HG03280 (cell line): ENCODE measurements around the gene ATP6V0E1.
"Not testable (repeated sequence)": the region's sequence is repeated elsewhere in the genome, so short reads cannot be mapped to it uniquely, and the experiment has no call there.

Source experiments
- ATAC-seq: cut with Tn5 transposase; IDR thresholded peaks from one replicate; pipeline ENCODE4 v1.9.1; 2021; ENCODE audit warnings: mild to moderate bottlenecking, moderate library complexity; ENCODE audit not compliant: unreplicated experiment

The ATP6V0E1 gene

DNA sequence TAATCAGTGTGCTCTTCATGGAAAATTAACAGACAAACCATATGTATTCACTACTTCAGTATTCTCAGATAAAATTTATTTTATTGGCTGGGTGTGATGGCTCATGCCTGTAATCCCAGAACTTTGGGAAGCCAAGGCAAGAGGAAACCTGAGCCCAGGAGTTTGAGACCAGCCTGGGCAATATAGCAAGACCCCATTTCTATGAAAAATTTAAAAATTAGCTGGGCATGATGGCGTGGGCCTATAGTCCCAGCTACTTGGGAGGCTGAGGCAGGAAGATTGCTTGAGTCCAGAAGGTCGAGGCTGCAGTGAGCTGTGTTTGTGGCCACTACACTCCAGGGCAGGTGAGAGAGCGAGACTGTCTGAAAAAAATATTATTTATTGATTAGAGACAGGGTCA, 49.2 kb downstream of the ATP6V0E1 start:
- ATAC-seq = no peak

DNA sequence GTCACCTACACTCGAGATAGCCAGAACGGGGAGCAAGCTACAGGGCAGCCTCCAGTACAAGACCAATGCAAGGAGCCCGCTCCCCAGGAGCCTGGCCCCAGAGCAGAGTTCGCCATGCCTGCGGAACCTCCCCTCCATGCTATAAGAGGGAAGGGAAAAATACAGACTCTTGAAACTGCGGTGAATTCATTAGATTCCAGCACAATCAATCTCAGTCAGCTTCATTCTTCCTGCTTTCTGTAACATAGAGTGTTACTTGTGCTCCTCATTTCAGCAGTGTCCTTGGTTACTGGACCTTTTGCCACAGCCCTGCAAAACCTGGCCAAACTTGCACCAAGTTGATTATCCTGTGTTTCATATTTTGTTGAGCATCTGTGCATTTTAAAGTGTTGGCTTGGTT, 50.4 kb downstream of the ATP6V0E1 start:
- no peak for ATAC-seq

DNA sequence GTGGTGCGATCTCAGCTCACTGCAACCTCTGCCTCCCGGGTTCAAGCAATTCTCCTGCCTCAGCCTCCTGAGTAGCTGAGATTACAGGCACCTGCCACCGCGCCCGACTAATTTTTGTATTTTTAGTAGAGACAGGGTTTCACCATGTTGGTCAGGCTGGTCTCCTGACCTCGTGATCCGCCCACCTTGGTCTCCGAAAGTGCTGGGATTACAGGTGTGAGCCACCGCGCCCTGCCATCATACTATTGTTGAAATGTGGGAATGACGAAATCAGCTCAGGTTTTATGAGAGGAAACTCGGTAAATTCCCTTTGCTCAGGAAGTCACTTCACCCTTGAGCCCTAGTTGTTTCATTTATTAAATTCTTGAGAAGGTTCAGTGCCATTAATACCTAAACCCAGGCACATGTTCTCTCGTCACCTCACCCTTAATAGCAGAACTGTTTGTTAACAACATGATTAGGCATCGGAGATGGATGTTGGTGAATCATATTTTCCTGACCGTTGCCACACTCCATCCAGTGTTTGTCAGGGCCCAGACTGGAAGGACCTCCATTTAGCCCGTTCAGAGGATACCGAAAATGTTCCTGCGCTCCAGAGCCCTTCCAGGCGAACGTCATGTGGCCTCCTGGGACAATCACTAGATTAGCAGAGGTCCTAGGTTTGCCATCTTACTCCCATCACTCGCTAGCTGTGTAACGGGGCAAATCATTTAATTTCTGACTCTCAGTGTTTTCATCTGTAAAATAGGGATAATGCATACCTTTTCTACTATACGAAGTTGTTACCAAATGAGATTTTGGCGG, 52.5 kb downstream of the ATP6V0E1 start:
- peak; percentile 38 for ATAC-seq

DNA sequence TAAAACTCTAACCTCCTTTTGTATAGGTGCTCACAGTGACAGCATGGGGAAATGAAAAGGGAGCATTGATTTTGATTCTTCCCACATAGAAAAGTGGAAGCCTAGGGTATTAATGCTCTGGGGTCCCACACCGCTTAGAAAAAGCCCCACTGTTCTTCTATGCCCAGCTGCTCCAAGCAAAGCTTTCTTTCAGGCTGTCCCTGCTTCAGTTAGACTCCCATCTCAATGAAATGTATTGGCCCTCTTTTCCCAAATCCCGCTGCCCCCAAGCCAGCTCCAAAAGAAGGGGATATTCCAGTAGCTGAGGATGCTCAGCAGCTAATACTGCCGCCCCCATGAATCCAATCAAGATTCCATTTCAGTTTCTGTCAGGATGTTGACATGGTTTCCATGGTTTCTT, 55.6 kb downstream of the ATP6V0E1 start:
- ATAC-seq = no peak

DNA sequence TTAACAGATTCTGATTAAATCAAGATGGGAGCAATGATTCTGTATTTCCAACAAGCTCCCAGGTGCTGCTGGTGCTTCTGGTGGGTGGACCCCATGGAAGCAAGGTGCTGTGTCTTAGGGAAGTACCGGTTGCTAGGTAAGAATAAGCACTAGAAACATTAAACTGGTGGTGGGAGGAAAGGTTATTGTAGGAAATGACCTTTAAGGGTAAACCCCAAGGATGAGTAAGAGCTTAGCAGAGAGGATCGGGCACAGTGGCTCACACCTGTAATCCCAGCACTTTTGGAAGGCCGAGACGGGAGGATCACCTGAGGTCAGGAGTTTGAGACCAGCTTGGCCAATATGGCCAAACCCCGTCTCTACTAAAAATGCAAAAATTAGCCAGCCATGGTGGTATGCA, 56.4 kb downstream of the ATP6V0E1 start:
- no peak for ATAC-seq

DNA sequence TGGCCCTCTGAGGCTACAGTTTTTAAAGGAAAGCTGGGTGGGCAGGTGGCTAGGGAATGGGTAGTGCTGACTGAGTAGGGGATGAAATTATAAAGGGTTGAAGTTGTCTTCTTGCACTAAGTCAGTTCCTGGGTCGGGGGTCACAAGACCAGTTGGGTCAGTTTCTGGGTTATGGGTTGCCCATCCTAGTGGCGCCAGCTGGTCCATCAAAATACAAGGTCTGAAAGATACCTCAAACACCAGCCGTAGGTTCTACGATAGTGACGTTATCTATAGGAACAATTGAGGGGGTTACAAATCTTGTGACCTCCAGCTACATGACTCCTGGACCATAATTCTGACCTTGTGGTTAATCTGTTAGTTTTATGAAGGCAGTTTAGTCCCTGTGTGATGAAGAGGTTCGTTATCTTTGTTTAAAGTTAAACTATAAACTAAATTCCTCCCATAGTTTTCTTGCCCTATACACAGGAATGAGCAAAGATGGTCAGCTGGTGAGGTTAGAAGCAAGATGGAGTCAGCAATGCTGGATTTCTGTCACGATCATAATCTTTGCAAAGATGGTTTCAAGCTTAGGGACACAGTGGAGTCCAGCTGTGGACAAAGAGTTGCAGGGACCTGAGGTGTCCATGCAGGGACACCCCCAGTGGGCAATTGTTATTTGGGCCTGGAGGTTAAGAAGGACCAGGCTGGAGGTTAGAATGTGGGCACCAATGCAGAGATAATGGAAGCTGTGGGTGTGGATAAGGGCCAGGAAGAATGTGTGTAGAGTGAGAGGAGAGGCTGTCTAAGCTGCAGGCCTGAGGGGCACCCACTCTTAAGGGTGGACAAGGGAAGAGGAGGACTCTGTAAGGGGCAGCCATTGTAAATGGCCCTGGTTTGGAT, 58.6 kb downstream of the ATP6V0E1 start:
- ATAC-seq = no peak

DNA sequence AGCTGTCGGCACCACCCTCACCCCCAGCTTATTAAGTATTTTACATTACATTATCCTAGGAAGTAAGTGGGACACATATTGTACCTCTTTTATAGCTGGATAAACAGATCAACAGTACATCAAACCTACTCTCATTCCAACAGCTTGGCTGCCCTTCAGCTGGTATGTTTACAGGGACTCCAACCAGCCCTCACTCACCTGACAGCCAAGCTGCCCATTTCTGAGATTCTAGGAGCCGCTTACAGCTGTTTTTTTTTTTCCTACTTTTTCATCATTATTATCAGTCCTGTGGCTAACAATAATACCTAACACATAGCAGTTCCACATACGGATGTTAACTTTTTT, 59.2 kb downstream of the ATP6V0E1 start:
- ATAC-seq = no peak

DNA sequence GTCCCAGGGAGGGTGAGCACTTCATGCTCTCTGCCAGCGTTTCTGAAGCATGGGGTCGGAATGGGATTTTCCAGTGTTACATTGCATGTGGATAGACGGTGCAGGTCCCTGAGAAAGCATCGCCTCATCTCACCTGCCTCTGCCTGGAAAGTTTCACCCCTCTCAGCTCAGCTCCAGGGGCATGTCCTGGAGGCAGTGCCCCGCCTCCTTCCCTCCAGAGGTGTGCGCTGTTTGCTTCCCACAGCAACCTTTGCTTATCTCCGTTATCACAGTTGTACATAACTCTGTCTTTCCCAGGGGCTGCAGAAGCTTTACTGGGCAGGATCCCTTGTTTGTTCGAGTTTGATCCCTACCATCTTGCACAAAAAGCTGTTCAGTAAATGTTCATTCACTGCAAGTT, 61.9 kb downstream of the ATP6V0E1 start:
- ATAC-seq = no peak

DNA sequence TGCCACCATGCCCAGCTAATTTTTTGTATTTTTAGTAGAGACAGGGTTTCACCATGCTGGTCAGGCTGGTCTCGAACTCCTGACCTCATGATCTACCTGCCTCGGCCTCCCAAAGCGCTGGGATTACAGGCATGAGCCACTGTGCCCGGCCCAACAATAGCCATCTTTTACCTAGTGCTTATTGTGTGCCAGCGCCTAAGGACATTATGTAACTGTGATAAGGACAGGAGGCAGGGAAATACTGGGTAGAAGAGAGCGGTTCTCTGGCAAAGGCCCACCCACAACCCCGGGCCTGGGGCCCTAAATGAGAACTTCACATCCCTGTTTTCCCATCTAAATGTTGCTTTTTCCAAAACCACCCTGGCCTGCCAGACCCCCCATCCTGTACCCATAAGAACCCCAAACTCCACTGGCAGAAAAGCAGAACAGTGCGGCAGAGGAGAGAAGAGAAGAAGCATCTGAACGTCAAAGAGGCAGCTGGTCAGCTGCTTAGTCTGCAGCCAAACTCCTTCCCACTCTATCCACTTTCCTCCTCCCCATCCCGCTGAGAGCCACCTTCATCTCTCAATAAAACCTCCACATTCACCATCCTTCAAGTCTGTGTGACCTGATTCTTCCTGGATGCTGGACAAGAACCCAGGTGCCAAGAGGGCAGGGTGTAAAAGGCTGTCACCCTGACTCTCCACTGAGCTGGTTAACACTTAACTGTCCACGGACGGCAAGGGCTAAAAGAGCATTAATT, 63.7 kb downstream of the ATP6V0E1 start:
- ATAC-seq = not testable (repeated sequence)

DNA sequence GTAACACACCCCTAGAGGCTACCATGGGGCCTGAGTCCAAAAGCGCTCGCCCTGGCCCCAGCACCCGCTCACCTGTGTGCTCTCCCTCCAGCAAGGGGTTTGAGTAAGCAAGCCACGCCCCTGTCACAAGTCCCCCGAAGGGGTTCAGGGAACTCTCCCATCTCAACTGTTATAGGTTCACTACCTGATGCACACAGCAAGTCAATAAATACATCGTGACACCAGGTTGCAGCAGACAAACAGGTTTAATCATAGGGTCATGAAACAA, 64.2 kb downstream of the ATP6V0E1 start:
- ATAC-seq = no peak

DNA sequence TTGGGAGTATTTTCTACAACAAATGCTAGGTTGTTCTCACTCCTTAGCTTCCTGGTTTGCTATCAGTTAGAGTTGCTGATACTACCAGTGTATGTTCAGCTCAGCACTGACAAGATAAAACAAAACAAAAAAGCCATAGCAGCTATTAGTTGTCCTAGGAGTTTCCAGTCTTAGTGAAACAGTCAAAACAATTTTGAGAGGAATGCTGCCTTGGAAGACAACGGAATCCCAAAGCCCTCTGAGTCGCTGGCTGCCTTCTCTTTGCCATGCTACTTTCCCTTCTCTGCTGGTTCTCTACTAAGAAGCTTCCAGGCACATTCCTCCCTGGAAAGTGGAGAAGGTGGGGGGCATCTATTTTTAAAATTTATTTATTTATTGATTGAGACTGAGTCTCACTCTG, 67.2 kb downstream of the ATP6V0E1 start:
- ATAC-seq = no peak

DNA sequence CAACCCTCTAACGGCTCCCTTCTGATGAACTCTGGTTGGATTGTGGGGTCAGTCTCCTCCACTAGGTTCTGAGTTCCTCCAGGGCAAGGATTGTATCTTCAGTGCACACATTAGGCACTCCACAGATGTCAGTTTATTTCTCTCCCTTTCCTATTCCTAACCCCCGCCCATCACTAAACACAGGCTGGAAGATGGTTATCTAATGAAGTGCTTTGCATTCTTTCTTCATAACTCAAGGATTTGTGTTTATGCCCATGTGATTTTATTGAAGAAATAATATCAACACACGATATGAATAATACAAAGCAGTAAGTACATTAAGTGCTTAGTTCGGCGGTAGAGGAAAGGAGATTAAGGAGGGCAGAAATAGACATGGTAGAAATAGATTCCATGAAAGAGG, 68.2 kb downstream of the ATP6V0E1 start:
- no peak for ATAC-seq

DNA sequence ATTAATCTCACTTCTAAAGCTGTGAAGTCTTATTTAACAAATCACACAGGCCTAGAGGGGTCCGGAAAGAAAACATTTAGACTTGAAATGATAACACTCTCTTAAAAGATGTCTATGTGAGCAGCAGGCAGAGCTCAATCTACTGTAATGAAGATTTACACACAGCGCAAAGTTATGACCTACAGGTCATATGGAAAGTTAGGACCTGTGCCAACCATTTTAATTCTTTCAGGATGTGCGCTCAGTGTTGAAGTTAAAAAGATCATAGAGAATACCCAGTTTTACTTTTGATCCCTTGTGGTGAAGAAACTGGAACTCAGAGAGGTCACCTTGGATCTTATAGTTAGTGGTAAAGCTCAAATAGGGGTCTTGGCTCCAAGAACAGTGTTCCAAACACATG, 69.5 kb downstream of the ATP6V0E1 start:
- ATAC-seq = no peak

DNA sequence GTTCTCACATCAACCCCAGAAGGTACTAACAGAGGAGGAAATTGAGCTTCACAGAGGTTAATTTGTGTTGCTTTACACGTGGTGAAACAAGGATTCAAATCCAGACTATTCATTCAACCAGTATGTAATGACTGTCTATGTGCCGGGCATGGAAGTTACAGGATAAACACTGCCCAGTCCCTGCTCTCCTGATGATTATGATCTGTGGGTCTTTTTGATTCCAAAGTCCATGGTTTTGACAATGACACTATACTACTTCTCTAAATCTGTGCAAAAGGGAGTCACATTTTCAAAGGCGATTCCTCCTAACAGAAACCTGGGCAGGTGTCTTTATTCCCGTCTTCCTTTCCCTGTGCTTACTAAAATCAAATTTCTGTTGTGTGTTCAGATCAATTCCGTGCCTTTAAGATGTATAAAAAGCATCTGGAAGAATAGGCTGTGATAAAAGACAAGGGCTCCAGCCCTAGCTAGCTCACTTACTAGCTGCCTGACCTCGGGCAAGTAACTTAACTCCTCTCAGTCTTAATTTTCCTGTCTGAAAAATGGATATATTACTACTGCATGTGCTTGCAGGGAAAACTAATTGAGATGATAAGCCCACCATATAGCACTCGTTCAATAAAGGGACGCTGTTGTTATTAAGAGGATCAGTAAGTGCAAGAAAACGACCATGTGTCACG, 71.6 kb downstream of the ATP6V0E1 start:
- no peak for ATAC-seq

DNA sequence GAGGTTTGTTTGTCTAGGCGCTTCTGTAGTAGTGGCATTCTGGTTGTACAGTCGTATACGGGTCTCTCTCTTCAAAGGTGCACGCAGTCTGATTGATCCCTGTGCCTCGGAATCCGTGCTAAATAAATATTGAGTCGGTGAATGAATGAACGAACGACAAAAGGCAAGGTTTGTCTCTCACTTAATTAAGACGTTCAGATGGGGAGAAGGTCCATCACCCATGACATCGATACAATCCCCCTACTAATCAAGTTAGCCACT, 72.1 kb downstream of the ATP6V0E1 start:
- ATAC-seq = no peak

DNA sequence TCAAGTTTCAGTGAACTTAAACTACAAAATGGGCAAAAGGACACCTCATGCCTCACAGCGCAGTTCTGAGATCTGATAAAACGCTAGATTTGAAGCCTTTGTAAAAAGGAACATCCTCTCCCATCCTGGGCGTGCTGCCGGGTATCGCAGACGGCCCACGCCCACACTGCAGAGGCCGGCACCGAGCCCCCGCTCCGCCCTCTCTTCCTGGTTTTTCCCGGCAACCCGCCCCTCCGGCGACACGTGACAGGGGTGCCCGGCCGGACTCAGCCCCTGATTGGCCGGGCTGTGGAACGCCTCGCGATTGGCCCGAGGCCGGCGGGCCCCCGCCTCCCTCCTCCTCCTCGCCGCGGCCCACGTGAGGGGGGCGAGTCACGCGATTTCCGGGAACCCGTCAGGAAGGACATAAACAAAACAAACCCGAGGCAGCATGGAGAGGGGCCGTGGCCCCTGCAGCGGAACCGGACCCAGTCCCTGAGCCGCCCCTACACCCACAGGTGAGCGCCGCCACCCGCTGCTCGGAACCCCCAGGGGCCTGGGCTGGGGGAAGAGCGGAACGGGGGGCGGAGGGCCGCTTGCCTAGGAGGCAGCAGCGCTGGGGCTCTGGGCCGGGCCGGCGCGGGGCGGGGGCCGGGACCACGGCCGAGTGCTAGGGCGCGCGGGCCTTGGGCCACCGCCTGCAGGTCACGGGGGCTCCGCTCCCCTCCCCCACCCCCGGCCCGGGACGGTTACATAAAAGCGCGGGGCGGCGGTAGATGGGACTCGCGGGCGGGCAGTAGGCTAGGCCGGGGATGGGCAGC, 72.6 kb downstream of the ATP6V0E1 start, which contains the start of gene CREBRF:
TSS of gene CREBRF (plus strand) at position 370 of the 800 bp plus-strand sequence. CDS start 24,424 bp downstream, outside the sequence.
- peak; percentile 74 for ATAC-seq

DNA sequence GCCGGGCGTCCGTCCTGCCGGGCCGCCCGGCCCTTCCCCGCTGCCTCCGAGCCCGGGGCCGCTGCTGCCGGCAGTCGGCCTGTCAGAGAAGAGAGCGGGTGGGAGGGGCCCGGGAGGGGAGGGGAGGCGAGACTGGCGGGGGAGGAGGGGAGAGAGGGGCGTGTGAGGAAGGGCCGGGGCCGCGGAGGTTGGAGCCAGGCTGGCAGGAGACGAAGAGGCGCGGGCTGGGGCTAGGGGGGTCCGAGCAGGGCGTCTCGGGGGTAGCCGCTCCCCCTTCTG, 73.2 kb downstream of the ATP6V0E1 start:
- ATAC-seq = peak; percentile 29

DNA sequence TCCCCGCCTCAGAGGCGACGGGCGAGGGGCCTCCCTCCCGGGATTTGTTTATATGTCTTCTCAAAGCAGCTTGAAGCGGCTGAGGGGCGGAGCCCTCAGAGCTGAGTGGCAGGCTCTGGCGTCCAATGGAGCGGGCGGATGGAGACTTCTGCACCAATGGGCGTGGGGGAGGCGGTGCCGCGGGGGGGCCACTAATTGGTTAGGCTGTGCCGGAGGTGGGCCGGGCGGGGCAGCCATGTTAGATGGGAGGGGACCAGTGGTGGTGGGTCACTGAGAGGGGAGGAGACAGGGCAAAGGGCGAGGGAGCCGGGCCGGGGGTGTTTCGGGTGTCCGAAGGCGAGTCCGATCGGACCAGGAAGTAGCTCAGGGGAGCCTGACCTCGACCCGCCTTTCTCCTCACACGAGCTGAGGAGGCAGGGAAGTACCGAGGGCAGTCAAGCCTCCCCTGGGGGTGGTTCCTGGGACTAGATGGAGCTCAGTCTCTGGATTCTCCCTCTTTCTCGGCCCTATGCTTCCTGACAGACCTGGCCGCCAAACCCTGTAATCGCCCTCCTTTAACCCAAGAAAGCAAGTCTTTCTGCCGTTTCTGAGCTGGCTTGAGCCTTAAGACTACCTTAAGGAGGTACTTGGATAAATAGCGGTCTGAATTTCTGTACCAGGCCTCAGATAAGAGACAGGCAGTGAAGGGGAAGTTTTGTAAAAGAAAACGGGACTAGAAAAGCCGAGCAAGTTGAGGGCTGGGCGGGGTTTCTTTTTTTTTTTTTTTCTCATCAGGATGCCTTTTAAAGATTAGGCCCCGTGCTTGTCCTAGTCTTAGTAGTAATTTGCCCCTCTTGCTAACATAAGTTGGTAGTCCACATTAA, 73.7 kb downstream of the ATP6V0E1 start:
- ATAC-seq = peak; percentile 77

DNA sequence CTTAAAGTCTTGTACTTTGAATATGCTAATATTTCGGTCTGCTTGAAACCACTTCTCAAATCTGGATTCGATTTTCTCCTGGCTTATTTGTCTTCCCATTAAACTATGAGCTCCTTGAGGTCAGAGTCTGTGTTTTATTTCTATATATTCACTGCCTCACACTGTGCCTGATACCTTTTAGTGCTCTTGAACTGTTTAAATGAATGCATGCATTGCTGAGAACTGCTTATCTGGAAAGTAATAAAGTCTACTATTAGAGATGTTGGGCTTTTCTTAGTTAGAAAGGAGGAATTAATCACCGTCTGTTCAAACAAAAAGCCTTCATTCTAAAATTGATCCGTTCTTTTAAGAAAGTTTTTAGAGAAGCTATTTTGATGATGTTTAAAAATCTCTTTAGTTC, 78.6 kb downstream of the ATP6V0E1 start:
- ATAC-seq = no peak

DNA sequence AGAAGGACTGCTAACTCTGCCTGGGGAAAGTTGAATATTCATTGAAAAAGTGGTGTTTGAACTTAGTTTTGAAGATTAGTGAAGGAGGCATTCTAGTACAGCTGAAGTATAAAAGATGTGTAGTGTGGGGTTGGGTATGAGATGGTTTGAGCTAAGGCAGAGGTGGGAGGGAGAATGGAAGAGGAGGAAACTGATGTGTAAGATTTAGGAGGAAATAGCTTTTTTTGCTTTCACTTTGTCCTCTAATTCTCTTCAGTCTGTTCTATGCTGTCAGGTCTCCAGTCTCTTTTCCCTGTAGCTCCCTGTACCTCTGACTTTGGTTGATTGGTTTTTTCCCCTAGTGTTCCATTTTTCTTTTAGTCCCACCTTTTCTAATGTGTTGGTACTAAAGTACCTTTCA, 81.6 kb downstream of the ATP6V0E1 start:
- ATAC-seq = no peak
